ENCODE measurements around the gene SPEN. TPM values are rescaled to one million over a fixed set of nuclear protein-coding genes. Genes with fewer than 3 reads are reported as not detected.

Gene SPEN
- total and polyA plus RNA-seq, 10 of the 15 experiments (the other 5 are each of a cell fraction or from before 2014, with no cell fraction given): 5.2 to 58.7 (median 20.1) TPM

GRCh38 chr1:15952317-15953258, 105.1 kb downstream of the SPEN start:
- no TSS peak for BruUV-seq (replicated peaks)
- no peak overlapping the region for H2AFZ ChIP-seq (ENCODE audit: control insufficient read depth, low read depth, low read length)
- ChIA-PET CTCF (interaction anchor here (1.4 to 4.7 kb wide), 4 partner anchors 11 to 145 kb away, joined by 3 to 25 read pairs (median 4); partner anchors contain the start of genes UQCRHL and ZBTB17), SMC1A (ENCODE audit: uncharacterized antibody, unreplicated experiment) (interaction anchor here (1.4 to 5.6 kb wide), 2 partner anchors 10 to 24 kb away, joined by 7 to 78 read pairs; partner anchors contain the start of gene ZBTB17), POLR2A (interaction anchor here (1.5 to 4.4 kb wide), 2 partner anchors 11 to 21 kb away, joined by 5 to 47 read pairs; no protein-coding TSS in a partner anchor), RAD21 (ENCODE audit: unreplicated experiment) (interaction anchor here (1.2 to 4.3 kb wide), 4 partner anchors 12 to 134 kb away, joined by 3 to 21 read pairs (median 4); no protein-coding TSS in a partner anchor)
- 84% methylated on average over 26 of the region's 27 CpGs for WGBS (ENCODE audit: insufficient coverage, insufficient replicate concordance, low lambda C conversion rate, missing lambda C conversion rate)
- in situ Hi-C loops (cut with MboI): no loop called here
- H4K20me1 ChIP-seq (ENCODE audit: control insufficient read depth, insufficient read depth): peaks cover 3% of the 10 kb centered on the region; the same call in 1 of the 2 replicates
- peaks cover 20% of the 10 kb centered on the region for H3K79me2 ChIP-seq (ENCODE audit: control insufficient read depth, insufficient read depth, low read length)
- H3K4me1 ChIP-seq (ENCODE audit: control insufficient read depth, insufficient read depth, low read length): peaks cover 38% of the 10 kb centered on the region
- no peak for FAIRE-seq
- H3K4me3 ChIP-seq: no peak overlapping the region
- no peak overlapping the region for H3K4me2 ChIP-seq (ENCODE audit: control insufficient read depth, insufficient read depth)
- ATAC-seq: no peak
- H3K9ac ChIP-seq (ENCODE audit: control insufficient read depth, insufficient read depth, low read length): no peak overlapping the region
- H3K36me3 ChIP-seq (ENCODE audit: control insufficient read depth in 2 of 2, insufficient read depth in 2 of 2, low read length in 1 of 2): peaks cover under 1 to 20% of the 10 kb centered on the region in 2 experiments
- intact Hi-C loops (cut with micrococcal nuclease; ENCODE audit: unreplicated experiment): no loop called here
- DNase-seq (ENCODE audit: low read depth, low spot score): no peak
- no peaks in the 10 kb centered on the region for H3K9me3 ChIP-seq (replicated peaks; ENCODE audit: control insufficient read depth, insufficient read depth, low read length)
- no peaks in the 10 kb centered on the region for H3K27me3 ChIP-seq (replicated peaks in 1 of 2; ENCODE audit: control insufficient read depth in 2 of 2, insufficient read depth in 2 of 2, low read length in 1 of 2)
- no peak overlapping the region for H3K27ac ChIP-seq (ENCODE audit: control insufficient read depth, insufficient read depth)
- TF ChIP-seq TARDBP (IDR thresholded peaks at IDR 0.05; ENCODE audit: borderline replicate concordance) (no peak), STAT1 (conservative IDR thresholded peaks at IDR 0.05) (no peak), RFX5 (IDR thresholded peaks at IDR 0.05; ENCODE audit: low read depth, low read length) (no peak), CHD2 (IDR thresholded peaks at IDR 0.05; ENCODE audit: borderline replicate concordance, low read depth, low read length) (no peak), EZH2 (IDR thresholded peaks at IDR 0.05; ENCODE audit: borderline replicate concordance, control insufficient read depth, low read depth, low read length) (no peak), NBN (IDR thresholded peaks at IDR 0.05) (no peak), E2F8 (IDR thresholded peaks at IDR 0.05; ENCODE audit: low read depth, partially characterized antibody) (no peak), TAF1 (IDR thresholded peaks at IDR 0.05; ENCODE audit: borderline replicate concordance, low read depth, low read length) (no peak), FOS (IDR thresholded peaks at IDR 0.05; ENCODE audit: borderline replicate concordance, extremely low read depth, insufficient read length) (no peak), TCF7 (IDR thresholded peaks at IDR 0.05; ENCODE audit: borderline replicate concordance) (no peak)
- TF ChIP-seq, protein P1, sequence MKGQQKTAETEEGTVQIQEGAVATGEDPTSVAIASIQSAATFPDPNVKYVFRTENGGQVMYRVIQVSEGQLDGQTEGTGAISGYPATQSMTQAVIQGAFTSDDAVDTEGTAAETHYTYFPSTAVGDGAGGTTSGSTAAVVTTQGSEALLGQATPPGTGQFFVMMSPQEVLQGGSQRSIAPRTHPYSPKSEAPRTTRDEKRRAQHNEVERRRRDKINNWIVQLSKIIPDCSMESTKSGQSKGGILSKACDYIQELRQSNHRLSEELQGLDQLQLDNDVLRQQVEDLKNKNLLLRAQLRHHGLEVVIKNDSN (IDR thresholded peaks at IDR 0.05; ENCODE audit: borderline replicate concordance, extremely low read length, insufficient read depth, low read depth, low read length): no peak
- TF ChIP-seq, protein P2, sequence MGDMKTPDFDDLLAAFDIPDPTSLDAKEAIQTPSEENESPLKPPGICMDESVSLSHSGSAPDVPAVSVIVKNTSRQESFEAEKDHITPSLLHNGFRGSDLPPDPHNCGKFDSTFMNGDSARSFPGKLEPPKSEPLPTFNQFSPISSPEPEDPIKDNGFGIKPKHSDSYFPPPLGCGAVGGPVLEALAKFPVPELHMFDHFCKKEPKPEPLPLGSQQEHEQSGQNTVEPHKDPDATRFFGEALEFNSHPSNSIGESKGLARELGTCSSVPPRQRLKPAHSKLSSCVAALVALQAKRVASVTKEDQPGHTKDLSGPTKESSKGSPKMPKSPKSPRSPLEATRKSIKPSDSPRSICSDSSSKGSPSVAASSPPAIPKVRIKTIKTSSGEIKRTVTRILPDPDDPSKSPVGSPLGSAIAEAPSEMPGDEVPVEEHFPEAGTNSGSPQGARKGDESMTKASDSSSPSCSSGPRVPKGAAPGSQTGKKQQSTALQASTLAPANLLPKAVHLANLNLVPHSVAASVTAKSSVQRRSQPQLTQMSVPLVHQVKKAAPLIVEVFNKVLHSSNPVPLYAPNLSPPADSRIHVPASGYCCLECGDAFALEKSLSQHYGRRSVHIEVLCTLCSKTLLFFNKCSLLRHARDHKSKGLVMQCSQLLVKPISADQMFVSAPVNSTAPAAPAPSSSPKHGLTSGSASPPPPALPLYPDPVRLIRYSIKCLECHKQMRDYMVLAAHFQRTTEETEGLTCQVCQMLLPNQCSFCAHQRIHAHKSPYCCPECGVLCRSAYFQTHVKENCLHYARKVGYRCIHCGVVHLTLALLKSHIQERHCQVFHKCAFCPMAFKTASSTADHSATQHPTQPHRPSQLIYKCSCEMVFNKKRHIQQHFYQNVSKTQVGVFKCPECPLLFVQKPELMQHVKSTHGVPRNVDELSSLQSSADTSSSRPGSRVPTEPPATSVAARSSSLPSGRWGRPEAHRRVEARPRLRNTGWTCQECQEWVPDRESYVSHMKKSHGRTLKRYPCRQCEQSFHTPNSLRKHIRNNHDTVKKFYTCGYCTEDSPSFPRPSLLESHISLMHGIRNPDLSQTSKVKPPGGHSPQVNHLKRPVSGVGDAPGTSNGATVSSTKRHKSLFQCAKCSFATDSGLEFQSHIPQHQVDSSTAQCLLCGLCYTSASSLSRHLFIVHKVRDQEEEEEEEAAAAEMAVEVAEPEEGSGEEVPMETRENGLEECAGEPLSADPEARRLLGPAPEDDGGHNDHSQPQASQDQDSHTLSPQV (IDR thresholded peaks at IDR 0.05): no peak
